ENCODE results near the gene RPS6KA2.

RPS6KA2 gene

DNA sequence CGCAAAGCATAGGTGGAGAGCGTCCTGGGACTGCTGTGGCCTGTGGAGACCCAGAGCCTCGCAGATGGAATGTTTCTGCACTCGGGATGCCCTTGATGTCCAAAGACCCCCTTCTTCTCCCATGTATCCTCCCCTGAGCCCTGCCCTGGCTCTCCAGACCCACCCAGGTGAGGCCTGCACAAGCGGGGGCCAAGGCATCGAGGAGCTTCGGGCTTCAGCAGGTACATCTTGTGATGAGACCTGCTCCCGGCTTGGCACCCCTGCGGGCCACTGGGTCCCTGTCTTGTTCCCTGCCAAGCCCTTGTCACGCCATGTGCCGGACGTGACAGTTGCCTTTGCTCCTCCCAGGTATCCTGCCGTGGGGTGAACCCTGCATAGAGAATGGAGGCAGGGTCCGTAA, 125.8 kb downstream of the RPS6KA2 start:
- DNase-seq (ENCODE audit: low read depth), result no peak
- TF ChIP-seq, protein P1, sequence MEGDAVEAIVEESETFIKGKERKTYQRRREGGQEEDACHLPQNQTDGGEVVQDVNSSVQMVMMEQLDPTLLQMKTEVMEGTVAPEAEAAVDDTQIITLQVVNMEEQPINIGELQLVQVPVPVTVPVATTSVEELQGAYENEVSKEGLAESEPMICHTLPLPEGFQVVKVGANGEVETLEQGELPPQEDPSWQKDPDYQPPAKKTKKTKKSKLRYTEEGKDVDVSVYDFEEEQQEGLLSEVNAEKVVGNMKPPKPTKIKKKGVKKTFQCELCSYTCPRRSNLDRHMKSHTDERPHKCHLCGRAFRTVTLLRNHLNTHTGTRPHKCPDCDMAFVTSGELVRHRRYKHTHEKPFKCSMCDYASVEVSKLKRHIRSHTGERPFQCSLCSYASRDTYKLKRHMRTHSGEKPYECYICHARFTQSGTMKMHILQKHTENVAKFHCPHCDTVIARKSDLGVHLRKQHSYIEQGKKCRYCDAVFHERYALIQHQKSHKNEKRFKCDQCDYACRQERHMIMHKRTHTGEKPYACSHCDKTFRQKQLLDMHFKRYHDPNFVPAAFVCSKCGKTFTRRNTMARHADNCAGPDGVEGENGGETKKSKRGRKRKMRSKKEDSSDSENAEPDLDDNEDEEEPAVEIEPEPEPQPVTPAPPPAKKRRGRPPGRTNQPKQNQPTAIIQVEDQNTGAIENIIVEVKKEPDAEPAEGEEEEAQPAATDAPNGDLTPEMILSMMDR (conservative IDR thresholded peaks at IDR 0.05; ENCODE audit: low read depth, low read length), result no peak

DNA sequence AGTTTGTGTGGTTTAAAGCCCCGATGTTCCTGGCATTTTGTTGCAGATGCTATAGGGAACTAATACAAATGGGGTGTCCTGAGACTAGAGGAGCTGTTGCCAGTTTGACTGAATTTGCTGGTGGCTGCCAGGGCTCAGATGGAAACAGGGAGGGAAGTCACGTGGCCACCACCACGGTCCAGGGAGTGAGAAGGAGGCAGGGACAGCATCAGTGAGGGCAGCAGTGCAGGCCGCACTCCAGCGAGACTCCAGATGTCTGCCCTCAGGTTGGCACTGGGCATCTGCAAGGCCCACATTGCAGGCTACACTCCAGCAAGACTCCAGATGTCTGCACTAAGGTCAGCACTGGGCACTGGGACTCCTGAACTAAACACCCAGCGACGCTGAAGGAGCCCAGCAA, 126.8 kb downstream of the RPS6KA2 start:
- TF ChIP-seq, protein P1 (conservative IDR thresholded peaks at IDR 0.05; ENCODE audit: low read depth, low read length), result no peak
- no peak for DNase-seq (ENCODE audit: low read depth)
- H3K4me3 ChIP-seq (ENCODE audit: low read length), result no peak overlapping the region

More for the DNA sequence above, 125.8 kb downstream of the RPS6KA2 start:
- H3K4me3 ChIP-seq (ENCODE audit: low read length), result no peak overlapping the region

DNA sequence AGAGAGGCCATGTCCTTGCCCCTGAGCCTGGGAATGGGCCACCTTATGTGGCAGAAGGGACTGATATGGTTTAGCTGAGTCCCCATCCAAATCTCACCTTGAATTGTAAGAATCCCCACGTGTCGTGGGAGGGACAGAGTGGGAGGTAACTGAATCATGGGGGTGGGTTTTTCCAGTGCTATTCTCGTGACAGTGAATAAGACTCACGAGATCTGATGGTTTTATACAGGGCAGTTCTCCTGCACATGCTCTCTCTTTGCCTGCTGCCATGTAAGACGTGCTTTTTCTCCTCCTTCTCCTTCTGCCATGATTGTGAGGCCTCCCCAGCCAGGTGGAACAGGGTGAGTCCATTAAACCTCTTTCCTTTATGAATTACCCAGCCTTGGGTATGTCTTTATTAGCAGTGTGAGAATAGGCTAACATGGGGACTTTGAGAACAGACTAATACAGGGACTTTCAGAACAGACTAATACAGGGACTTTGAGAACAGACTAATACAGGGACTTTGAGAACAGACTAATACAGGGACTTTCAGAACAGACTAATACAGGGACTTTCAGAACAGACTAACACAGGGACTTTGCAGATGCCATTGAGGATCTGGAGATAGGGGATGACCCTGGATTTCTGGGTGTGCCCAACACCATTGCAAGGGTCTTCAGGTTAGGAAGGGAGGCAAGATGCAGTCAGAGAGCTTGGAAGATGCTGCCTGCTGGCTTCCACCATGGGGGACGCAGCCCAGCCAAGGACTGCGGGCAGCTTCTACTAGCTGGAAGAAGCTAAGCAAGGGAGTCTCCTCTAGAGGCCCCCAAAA, 127.5 kb downstream of the RPS6KA2 start:
- DNase-seq (ENCODE audit: low read depth), result no peak
- TF ChIP-seq, protein P1 (conservative IDR thresholded peaks at IDR 0.05; ENCODE audit: low read depth, low read length), result no peak
- H3K4me3 ChIP-seq (ENCODE audit: low read length), result no peak overlapping the region

DNA sequence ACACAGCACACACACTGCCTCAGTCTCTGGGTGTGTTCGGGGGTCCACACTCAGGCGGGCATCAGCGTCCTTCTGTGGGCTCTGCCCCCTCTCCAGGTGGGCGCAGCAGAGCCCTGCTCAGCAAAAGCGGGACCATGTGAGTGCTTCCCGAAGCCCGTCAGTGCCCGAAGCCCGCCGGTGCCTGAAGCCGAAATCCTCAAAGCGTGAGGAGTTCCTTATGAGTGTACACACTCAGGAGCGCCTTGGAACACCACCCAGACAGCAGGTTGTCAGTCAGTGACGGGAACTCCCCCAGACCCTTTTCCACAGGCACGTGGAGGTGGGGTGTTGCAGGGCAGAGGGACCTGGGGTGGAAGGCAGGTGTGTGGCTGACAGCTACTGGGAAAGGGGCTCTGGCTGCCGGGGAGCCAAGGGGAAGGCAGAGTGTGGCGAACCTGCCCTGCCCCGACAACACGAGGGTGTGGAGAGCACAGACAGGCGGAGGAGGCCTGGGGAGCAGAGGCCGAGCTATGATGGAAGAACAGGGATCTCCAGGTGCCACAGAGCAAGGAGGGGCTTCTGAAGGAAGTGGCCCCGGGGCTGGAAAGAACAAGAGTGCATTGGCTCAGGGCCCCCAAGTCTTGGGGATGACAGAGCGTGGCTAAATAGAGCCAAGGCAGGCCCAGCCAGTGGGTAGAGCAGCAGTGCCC, 128.2 kb downstream of the RPS6KA2 start:
- TF ChIP-seq, protein P1 (conservative IDR thresholded peaks at IDR 0.05; ENCODE audit: low read depth, low read length), result no peak
- no peak for DNase-seq (ENCODE audit: low read depth)
- H3K4me3 ChIP-seq (ENCODE audit: low read length), result no peak overlapping the region

DNA sequence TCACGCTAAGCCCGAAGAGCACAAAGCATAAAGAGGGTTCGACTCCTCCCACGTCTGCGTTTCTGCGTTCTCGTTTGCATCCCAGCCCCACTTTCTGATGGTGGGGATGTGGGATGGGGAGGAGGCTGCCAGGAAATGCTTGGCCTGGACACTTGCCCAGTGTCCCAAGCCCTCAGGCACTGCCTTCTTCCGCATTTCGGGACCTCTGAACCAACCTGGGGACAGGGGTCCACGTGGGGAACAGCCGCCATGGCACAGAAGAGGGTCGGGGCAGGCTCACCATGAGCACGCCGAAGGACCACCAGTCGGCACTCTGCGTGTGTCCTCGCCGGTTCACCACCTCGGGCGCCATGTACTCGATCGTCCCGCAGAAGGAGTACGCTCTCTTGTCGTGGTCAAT, 128.8 kb downstream of the RPS6KA2 start:
- TF ChIP-seq, protein P1 (conservative IDR thresholded peaks at IDR 0.05; ENCODE audit: low read depth, low read length), result no peak
- H3K4me3 ChIP-seq (ENCODE audit: low read length), result no peak overlapping the region
- DNase-seq (ENCODE audit: low read depth), result no peak

DNA sequence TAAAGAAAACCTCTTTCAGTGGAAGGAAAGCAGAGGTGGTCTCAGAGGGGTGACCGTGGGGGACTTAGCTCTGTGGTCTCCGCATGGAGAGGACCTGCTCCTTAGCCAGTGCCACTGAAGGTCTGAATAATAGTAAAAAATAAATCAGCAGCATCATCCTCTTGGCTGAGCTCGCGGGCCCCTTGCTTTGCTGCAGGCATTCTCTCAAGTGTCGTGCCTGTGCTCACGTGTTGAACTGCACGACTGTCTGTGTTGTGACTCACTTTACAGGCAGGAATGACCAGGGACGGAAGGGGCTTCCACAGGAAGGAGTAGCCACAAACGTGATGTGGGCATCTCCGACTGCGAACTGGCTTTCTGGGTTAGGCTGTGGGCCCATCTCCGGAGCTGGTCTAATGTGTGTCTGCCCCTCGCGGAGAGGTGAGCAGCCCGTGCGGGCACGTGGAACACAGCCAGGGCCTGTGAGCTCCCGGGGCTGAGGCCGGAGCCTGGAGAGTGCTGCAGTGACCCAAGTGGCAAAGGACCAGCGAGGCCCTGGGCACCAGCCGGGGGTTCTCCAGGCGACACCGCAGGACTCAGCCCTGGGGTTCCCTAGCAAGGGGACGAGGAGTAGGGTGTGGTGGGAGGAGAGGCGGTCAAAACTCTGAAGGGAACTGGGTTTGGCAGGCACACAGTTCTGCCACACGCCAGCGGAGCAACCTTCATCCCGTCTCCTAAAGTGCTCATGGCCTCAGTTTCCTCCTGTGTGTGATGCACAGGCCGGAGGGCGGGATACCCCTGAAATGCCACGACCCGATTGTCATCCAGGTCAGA, 129.8 kb downstream of the RPS6KA2 start:
- H3K4me3 ChIP-seq (ENCODE audit: low read length), result no peak overlapping the region
- TF ChIP-seq, protein P1 (conservative IDR thresholded peaks at IDR 0.05; ENCODE audit: low read depth, low read length), result no peak
- no peak for DNase-seq (ENCODE audit: low read depth)

Data from retinal pigment epithelial cell (primary cell).